Subcutaneous adipose tissue (tissue), 4 donors: ENCODE measurements around the gene CAMK1. TPM values are rescaled to one million over a fixed set of nuclear protein-coding genes. Genes with fewer than 3 reads are reported as not detected.

ENCODE experiments used
- CTCF ChIP-seq: fragments of 450-650 bp; IDR thresholded peaks from one replicate; pipeline ENCODE4 v1.5.1; 2016; ENCODE audit warnings: low read depth, mild to moderate bottlenecking, control low read depth, antibody characterized with exemption, moderate library complexity
- total RNA-seq, 4 donors: library from RNA; depleted of rRNA; stranded (reverse); fragments of >200 nt; gene quantifications; one replicate each; pipeline ENCODE4 v1.1.0, GENCODE V29; 2016

The CAMK1 gene
- total RNA-seq, result 100 to 1,000 TPM in 1 of 4 donors, 10 to 100 TPM in 3; 57.0 to 122 (median 66.6) TPM

GRCh38 chr3:9769426-9770275, at the start of gene CAMK1:
TSS of gene CAMK1 (minus strand) at chr3:9769947. CDS start at chr3:9767749, 2,198 bp downstream.
- no peak for TF ChIP-seq CTCF

- TF ChIP-seq CTCF, result no peak
Observed at GRCh38 chr3:9818666-9819335, 49.1 kb upstream of the CAMK1 start.

- no peak for TF ChIP-seq CTCF
Observed at GRCh38 chr3:9817436-9817835, 47.7 kb upstream of the CAMK1 start.

- TF ChIP-seq CTCF, result no peak
Observed at GRCh38 chr3:9815986-9816385, 46.2 kb upstream of the CAMK1 start.

- TF ChIP-seq CTCF, result no peak
Observed at GRCh38 chr3:9812870-9813483, 43.2 kb upstream of the CAMK1 start.

GRCh38 chr3:9810846-9811245, 41.1 kb upstream of the CAMK1 start:
- TF ChIP-seq CTCF, result no peak

- TF ChIP-seq CTCF, result no peak
Observed at GRCh38 chr3:9810433-9810770, 40.7 kb upstream of the CAMK1 start.
